T-helper 1 cell treated with Interleukin-12 subunit alpha and Interleukin-12 subunit beta and Interleukin-4 antibody, amounts not matched to agents 30 ng/mL and 1 ng/mL, for 36 hours (primary cell): ENCODE data around the gene SLC52A1. TPM values are rescaled to one million over a fixed set of nuclear protein-coding genes. Genes with fewer than 3 reads are reported as not detected.
"Not testable (repeated sequence)": the region's sequence is repeated elsewhere in the genome, so short reads cannot be mapped to it uniquely, and the experiment has no call there.

Experiments
- intact Hi-C: fragments of 100-400 bp; cut with micrococcal nuclease; formaldehyde crosslinking; loops from one replicate; pipeline ENCODE4 v1.15.1; 2024
- total RNA-seq: library from RNA; stranded (reverse); gene quantifications from 2 replicates; pipeline ENCODE4 v1.2.3, GENCODE V29; 2022

SLC52A1 gene
- 0.29 and 0.51 TPM in 2 replicates for total RNA-seq

DNA sequence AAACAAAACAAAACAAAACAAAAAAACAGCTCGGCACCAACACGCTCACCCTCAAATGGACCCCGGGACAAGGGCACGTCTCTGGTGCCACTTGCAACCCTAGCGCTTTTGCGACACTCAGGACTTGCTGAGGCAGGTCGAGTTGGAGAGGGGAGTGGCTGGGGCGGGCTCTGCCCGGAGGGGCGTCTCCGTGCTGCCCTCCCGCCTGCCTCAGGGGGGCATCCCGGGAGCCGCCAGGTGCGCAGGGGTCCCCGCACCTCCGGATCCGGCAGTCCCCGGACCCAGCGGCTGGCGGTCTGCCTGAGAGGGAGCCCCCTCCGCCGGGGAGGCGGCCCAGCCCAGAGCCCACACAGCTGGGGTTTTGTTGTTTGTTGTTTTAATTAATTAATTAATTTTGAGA, at the start of gene SLC52A1:
TSS of gene SLC52A1 (minus strand) at position 112 of the 400 bp plus-strand sequence. CDS start 820 bp downstream, outside the sequence.
- intact Hi-C loops, result no loop called here

DNA sequence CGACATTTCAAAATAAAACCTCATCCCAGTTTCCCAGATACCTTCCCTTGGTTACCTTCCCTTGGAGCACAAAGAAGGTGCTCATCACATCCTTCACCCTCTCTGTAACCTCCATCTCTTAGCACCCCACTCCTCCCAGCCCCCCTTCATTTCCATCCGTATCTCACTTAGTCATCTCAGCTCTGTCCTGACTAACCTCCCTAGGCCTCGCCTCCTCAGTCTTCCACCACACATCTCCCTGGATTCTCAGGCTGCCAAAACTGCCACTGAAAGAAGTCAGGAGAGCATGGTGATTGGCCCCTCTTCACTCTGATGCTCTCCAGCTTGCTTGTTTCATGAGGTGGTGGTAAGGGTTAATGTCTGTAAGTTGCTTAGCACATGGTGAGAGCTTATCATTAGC, 45.4 kb upstream of the SLC52A1 start:
- intact Hi-C loops, result no loop called here

DNA sequence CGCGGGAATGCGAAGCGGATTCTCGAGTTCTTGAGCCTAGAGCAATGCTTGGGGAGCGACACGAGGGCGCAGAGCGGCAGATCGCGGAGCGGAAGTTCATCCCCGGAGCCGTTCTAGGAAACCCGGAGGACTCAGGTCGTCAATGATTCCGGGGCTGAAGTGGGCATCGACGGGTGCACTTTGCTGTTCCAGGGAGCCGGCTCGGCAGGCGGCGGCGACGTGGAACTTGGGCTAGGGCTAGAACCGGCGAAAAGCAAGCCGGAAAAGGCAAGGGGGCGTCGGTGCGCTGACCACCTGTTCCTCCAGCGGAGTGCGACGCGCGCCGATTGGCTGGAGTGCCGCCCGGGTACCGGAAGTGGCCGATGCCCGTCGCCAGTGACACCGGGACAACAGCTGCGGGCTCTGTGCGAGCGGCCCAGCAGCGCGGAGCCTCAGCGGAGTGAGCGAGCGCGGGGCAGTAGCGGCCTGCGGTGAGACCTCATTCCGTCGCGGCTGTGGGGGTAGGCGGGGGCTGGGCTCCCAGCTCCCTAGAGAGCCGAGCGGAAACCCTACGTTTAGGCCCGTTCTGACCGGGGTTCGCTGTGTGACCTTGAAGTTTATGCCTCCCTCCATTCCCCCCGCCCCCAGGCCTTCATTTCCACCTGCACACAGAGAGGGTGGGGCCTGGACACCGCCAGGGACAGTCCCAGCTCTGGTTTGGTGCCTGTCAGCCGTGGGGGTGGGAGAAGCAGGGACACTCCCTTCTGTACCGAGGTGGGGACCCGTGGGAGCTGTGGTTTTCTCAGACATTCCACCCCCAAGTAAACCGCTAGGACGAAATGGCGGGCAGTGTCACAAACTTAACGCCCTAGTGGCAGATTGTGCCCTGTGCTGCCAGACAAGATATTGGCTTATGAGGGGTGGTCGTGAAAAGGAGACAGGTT, 43.1 kb upstream of the SLC52A1 start, which contains the start of gene ZFP3:
TSS of gene ZFP3 (plus strand) at position 362 of the 923 bp plus-strand sequence. CDS start 13,038 bp downstream, outside the sequence.
- intact Hi-C loops, result loop anchor here (1.0 kb wide), 3 partner anchors 34 to 114 kb away; no protein-coding TSS in a partner anchor

- intact Hi-C loops, result loop anchor here (1.0 kb wide), 3 partner anchors 35 to 115 kb away; no protein-coding TSS in a partner anchor
Measured at GRCh38 chr17:5077781-5078105, 42.5 kb upstream of the SLC52A1 start.

DNA sequence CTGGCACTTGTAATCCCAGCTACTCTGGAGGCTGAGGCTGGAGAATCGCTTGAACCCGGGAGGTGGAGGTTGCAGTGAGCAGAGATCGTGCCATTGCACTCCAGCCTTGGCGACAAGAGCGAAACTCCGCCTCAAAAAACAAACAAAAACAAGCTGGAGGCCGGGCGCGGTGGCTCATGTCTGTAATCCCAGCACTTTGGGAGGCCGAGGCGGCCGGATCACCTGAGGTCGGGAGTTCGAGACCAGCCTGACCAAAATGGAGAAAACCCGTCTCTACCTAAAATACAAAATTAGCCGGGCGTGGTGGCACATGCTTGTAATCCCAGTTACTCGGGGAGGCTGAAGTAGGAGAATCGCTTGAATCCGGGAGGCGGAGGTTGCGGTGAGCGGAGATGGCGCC, 42.0 kb upstream of the SLC52A1 start:
- intact Hi-C loops, result not testable (repeated sequence)

- intact Hi-C loops, result not testable (repeated sequence)
Measured at GRCh38 chr17:5075472-5075871, 40.2 kb upstream of the SLC52A1 start.

GRCh38 chr17:5069724-5070123, 34.5 kb upstream of the SLC52A1 start:
- intact Hi-C loops, result no loop called here

- intact Hi-C loops, result no loop called here
Measured at GRCh38 chr17:5068236-5068635, 33.0 kb upstream of the SLC52A1 start.

- intact Hi-C loops, result no loop called here
Measured at GRCh38 chr17:5065227-5065744, 30.1 kb upstream of the SLC52A1 start.

GRCh38 chr17:5055543-5055942, 20.3 kb upstream of the SLC52A1 start:
- intact Hi-C loops, result no loop called here

DNA sequence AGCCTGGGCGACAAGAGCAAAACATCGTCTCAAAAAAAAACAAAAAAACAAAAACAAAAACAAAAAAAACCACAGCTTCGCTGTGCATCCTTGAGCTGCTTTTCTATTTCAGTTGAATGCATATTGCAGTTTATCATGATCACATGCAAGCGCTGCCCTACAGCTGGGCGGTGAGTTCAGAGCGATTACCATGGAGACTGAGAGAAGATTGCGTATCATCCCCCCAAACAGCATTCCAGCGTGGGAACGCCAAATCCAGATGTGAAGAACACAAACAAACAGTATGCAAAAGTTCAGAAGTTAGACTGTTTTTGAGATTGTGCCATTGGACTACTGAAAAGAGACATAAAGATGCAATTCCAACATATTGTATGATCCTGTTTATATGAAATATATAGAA, 15.1 kb upstream of the SLC52A1 start:
- intact Hi-C loops, result no loop called here

DNA sequence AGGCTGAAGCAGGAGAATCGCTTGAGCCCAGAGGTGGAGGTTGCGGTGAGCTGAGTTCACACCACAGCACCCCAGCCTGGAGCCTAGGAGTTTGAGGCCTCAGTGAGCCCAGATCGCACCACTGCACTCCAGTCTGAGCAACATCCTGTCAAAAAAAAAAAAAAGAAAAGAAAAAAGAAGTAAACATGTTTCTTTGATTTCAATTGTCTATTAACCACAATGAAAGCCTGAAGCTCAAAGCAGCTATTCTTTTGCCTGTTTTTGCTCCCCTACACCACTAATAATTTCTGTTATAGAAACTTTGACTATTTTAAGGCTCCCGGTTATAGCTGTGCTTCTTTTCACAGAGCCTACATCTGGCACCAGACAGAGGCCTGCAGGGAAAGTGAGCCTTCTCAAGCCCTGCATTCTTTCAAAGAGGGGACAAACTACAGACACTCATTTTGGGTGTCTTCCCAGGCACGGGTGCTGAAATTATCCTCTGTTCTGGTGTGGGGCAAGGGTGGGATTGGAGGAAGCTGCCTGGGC, 14.2 kb upstream of the SLC52A1 start:
- intact Hi-C loops, result loop anchor here (1.0 kb wide), 1 partner anchor 18 kb away; no protein-coding TSS in a partner anchor

DNA sequence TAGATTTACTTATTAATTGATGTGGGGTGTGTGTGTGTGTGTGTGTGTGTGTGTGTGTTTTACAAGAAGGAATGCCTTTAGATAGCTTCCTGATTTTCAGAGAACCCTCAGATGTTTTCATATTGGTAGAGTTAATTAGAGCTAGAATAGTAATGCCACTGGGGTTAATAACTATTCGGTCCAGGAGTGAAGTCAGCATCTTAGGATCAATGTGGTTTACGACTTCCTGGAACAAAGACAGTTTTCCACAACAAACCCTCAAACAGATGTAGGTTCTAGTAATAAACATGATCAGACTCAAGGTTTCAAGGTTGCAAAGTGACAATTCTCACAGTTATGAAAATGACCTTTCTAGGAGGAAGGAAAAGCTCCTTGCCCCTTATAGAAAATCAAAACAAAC, 12.2 kb upstream of the SLC52A1 start:
- intact Hi-C loops, result no loop called here

DNA sequence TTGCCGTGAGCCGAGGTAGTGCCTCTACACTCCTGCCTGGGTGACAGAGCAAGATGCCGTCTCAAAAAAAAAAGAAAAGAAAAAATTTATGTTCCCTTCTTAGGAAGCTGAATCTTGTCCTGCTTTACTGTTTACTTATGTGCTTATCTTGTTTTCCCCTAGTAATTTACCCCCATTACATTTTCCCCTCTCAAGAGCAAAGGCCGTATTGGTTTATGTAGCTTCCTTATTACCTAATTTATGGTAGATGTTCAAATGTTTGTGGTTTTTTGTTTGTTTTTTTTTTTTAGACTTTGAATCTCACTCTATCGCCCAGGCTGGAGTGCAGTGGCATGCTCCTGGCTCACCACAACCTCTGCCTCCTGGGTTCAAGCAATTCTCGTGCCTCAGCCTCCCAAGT, 10.3 kb upstream of the SLC52A1 start:
- intact Hi-C loops, result no loop called here

DNA sequence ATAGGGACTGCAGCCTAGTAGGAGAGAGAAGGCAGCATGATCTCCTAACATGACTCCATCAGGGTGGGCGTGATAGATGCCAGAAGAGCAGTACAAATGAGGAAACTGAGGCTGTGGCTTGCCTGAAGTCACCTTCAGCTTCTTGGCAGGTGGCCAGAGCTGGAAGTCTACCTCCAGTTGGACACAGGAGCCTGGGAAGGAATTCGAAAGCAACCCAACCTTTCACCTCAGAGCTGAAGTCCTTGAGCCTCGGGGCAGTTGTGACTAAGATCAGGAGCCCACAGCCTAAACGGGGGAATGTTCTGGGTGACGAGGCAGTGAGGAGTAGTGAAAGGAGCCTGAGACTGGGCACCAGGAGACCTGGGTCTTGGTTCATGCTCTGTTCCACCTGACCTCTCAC, 9.4 kb upstream of the SLC52A1 start:
- intact Hi-C loops, result no loop called here

DNA sequence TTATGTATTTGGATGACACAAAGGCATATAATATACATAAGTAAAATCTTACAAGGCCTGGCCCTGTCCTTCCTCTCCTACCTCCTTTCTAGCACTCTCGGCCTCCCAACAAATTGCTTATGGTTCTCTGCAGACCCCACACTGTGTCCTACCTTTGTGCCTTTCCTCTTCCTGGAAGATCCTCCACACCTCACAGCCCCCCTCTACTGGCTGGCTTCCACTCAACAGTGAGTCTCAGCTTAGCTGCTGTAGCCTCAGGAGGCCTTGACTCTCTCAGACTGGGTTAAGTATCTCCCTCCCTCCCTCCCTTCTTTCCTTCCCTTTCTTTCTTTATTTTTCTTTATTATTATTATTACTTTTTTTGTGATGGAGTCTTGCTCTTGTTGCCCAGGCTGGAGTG, 8.3 kb upstream of the SLC52A1 start:
- intact Hi-C loops, result no loop called here

DNA sequence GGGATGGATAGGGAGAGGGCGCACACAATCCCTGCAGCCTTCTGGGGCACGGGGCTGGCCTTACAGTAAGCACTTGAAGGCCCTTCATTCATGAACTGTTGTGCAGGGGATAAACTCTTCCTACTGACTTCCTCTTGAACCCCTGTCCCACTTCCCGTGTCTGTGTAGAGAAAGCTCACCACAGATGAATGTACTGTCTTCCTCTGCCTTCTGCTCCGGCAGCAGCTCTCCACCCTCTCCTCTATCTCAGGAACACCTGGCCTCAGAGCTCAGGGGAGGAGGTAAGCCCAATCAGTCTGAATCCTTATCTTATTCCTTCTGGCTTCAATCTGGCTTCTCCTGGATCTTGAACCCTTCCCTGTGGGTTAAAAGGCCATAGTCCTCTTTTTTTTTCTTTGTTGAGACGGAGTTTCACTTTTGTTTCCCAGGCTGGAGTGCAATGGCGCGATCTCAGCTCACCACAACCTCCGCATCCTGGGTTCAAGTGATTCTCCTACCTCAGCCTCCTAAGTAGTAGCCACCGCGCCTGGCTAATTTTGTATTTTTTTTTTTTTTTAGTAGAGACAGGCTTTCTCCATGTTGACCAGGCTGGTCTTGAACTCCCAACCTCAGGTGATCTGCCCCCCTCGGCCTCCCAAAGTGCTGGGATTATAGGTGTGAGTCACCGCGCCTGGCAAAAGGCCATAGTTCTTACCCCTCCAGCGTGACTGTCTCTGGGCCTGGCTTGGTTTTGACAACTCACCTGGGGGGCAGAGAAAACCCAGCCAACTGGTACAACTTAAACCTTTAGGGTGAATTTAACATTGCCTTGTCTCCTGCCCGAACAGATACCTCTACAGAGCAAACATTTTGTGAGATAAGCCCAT, 7.2 kb upstream of the SLC52A1 start:
- intact Hi-C loops, result loop anchor here (1.0 kb wide), 1 partner anchor 11 kb away; no protein-coding TSS in a partner anchor

DNA sequence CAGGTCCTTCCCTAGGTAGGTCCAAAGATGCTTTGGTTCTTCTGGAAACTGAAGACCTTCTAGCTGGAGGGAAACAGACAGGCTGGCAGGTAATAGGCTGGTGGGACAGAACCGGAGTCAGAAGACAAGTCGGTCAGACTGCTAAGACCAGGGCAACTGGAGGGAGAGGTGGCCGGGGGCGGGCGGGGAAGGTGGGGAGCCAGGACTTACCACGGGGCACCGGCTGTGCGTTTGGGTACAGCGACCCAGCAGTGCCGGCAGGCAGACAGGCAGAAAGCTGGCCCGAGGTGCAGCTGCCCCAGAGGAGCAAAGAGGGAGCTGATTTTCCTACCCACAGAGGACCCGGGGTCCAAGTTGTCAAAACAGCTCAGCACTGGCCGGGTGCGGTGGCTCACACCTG, 575 bp downstream of the SLC52A1 start:
- intact Hi-C loops, result no loop called here

GRCh38 chr17:5034063-5034462, 1.2 kb downstream of the SLC52A1 start:
- intact Hi-C loops, result no loop called here

DNA sequence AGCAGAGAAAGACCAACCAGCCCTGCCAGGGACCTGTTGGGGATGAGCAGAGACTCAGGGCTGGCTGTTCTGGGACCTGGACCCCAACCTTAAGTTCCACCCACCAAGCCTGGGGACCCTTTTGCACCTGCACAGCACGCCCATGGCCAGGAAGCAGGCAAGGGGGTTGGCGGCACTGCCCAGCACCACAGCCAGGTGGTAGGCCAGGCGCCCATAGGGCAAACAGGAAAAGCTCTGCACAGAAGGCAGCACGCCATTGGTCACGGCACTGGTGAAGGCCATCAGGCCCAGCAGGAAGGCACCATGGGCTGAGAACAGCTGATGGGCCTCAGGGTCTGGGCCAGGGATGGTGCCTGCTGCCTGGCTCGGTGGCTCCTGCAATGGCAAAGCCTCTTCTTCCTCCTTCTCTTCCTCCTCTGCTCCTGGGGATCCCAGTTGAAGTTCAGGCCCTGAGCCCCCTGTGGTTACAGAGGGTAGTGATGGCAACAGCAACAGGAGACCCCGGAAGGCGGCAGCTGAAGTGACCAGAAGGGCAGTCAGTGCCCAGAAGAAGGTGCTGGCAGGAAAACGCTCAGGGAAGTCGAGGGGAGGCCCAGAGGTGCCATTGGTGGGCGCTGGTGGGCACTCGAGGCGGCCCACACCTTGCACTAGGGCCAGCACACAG, 1.7 kb downstream of the SLC52A1 start:
- intact Hi-C loops, result no loop called here

DNA sequence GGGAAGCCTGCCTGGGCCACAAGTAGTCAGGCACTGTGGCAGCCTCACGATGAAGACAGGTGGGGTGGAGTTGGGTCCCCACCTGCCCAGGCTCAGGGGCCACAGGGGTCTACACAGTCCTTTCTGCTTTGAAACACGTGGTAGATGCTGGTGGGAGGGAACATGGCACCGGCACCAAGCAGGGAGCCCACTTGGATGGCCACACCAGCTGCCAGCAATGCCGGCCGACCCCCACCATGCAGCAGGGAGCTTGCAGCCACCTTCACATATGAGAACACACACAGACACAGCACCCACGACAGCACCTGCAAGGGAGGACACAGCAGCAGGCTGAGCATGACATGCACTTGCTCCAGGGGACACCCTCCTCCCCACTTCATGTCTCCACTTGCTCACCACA, 2.4 kb downstream of the SLC52A1 start:
- intact Hi-C loops, result no loop called here
